Neutrophil (primary cell): ENCODE data around the gene HMGB1.

Experiments used
- H3K27ac ChIP-seq: fragments of 200-600 bp; sonication (generic); 2 replicates; pipeline ENCODE4 v1.5.1; 2016; ENCODE audit warnings: mild to moderate bottlenecking, moderate library complexity
- H3K27me3 ChIP-seq: fragments of 200-600 bp; sonication (generic); 2 replicates; pipeline ENCODE4 v1.6.0; 2016; ENCODE audit warnings: mild to moderate bottlenecking
- H3K36me3 ChIP-seq: fragments of 200-600 bp; sonication (generic); 2 replicates; pipeline ENCODE4 v1.5.1; 2017
- H3K4me1 ChIP-seq, 2 experiments: fragments of 200-600 bp in 1 of 2; sonication (generic) in 1 of 2; 1 replicate in 1 of 2; 2 replicates in 1 of 2; pipeline versions ENCODE4 v1.5.1 to v1.6.1; 2013 to 2016; ENCODE audit warnings: low read depth in 1 of 2, low read length in 1 of 2, mild to moderate bottlenecking in 1 of 2, moderate library complexity in 1 of 2; ENCODE audit not compliant: control insufficient read depth in 1 of 2, insufficient read depth in 1 of 2
- H3K4me3 ChIP-seq, 2 experiments: fragments of 200-600 bp in 1 of 2; sonication (generic) in 1 of 2; 1 replicate in 1 of 2; 2 replicates in 1 of 2; pipeline ENCODE4 v1.5.1; 2013 to 2016; ENCODE audit warnings: low read depth in 1 of 2, low read length in 1 of 2, mild to moderate bottlenecking in 1 of 2, moderate library complexity in 1 of 2
- H3K9me3 ChIP-seq: fragments of 200-600 bp; sonication (generic); 2 replicates; pipeline ENCODE4 v1.5.1; 2016
- TF ChIP-seq, protein P1 (sequence below): fragments of 200-600 bp; sonication (generic); IDR thresholded peaks from 2 replicates; pipeline ENCODE4 v1.5.1; 2016; ENCODE audit warnings: antibody characterized with exemption

The HMGB1 gene

GRCh38 chr13:30416471-30416870 is 49.3 kb downstream of the HMGB1 start:
- Histone ChIP-seq H3K9me3 (no peaks in the 10 kb centered on the region), H3K4me3 (no peak overlapping the region), H3K27me3 (no peaks in the 10 kb centered on the region), H3K36me3 (no peaks in the 10 kb centered on the region), H3K27ac (no peak overlapping the region), H3K4me1 (peaks cover 41 to 44% of the 10 kb centered on the region in 2 experiments)
- TF ChIP-seq, protein P1, sequence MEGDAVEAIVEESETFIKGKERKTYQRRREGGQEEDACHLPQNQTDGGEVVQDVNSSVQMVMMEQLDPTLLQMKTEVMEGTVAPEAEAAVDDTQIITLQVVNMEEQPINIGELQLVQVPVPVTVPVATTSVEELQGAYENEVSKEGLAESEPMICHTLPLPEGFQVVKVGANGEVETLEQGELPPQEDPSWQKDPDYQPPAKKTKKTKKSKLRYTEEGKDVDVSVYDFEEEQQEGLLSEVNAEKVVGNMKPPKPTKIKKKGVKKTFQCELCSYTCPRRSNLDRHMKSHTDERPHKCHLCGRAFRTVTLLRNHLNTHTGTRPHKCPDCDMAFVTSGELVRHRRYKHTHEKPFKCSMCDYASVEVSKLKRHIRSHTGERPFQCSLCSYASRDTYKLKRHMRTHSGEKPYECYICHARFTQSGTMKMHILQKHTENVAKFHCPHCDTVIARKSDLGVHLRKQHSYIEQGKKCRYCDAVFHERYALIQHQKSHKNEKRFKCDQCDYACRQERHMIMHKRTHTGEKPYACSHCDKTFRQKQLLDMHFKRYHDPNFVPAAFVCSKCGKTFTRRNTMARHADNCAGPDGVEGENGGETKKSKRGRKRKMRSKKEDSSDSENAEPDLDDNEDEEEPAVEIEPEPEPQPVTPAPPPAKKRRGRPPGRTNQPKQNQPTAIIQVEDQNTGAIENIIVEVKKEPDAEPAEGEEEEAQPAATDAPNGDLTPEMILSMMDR = no peak

- no peak overlapping the region for H3K4me3 ChIP-seq
- no peaks in the 10 kb centered on the region for H3K9me3 ChIP-seq
- peaks cover 37 to 40% of the 10 kb centered on the region in 2 experiments for H3K4me1 ChIP-seq
- H3K36me3 ChIP-seq = no peaks in the 10 kb centered on the region
- no peaks in the 10 kb centered on the region for H3K27me3 ChIP-seq
- TF ChIP-seq, protein P1 = no peak
- no peak overlapping the region for H3K27ac ChIP-seq
These were observed 50.2 kb downstream of the HMGB1 start for GRCh38 chr13:30415430-30416030.

DNA sequence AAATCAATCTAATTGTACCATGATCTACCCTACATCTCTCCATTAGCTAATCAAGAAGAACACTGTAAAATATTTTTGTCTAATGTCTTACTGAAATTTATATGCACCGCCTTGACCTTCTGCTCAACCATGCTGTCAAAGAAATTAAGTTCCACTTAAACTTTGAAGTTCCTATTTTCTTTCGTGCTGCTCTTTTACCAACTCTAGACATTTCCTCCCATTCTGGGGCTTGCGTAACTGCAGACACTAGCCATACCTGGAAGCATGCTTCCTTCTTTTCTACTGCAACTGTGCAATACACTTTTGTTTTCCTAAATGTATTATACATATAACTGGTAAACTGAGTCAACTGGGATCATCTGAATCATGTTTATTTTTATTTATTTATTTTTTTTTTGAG is 51.9 kb downstream of the HMGB1 start:
- peaks cover 54% of the 10 kb centered on the region in 2 experiments for H3K4me1 ChIP-seq
- TF ChIP-seq, protein P1 = no peak
- H3K4me3 ChIP-seq = no peak overlapping the region
- no peaks in the 10 kb centered on the region for H3K27me3 ChIP-seq
- H3K36me3 ChIP-seq = no peaks in the 10 kb centered on the region
- H3K9me3 ChIP-seq = no peaks in the 10 kb centered on the region
- H3K27ac ChIP-seq = peak overlapping the region; percentile 61

DNA sequence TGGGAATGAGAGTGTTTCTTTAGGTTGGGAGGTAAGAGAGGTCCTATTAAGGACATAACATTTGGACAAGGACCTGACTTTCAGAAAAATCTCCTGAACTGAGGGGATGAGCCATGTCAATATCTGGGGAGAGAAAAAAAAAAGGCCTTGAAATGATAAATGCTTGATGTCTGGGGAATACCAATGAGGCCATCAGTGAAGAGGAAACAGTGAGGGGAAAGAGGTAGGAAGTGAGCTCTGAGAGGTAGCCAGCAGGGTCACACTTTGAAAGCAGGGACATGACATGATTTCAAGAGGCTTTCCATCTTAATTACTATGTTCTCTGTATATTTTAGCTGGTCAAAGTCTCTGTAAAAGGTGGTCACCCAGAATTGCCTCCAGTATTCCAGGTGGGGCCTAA is 53.4 kb downstream of the HMGB1 start:
- Histone ChIP-seq H3K4me1 (peaks cover 63% of the 10 kb centered on the region in 2 experiments), H3K9me3 (no peaks in the 10 kb centered on the region), H3K4me3 (no peak overlapping the region), H3K27me3 (no peaks in the 10 kb centered on the region), H3K27ac (no peak overlapping the region), H3K36me3 (no peaks in the 10 kb centered on the region)
- TF ChIP-seq, protein P1 = no peak

- Histone ChIP-seq H3K9me3 (no peaks in the 10 kb centered on the region), H3K4me1 (peaks cover 63% of the 10 kb centered on the region in 2 experiments), H3K27me3 (no peaks in the 10 kb centered on the region), H3K36me3 (no peaks in the 10 kb centered on the region), H3K27ac (peak overlapping the region; percentile 85), H3K4me3 (no peak overlapping the region)
- TF ChIP-seq, protein P1 = no peak
These were observed 55.0 kb downstream of the HMGB1 start for GRCh38 chr13:30410705-30411125.
